Spleen (tissue), 11 donors: ENCODE data around the gene HPSE2. TPM values are rescaled to one million over a fixed set of nuclear protein-coding genes. Genes with fewer than 3 reads are reported as not detected.

Source experiments
- DNase-seq: peaks from one replicate; pipeline ENCODE4 v3.0.0-alpha.2; 2020
- H3K27ac ChIP-seq, 8 donors: fragments of 200-600 bp; sonication (generic) in 7 of 8; 1 replicate in 4 of 8; 2 replicates in 4 of 8; pipeline versions ENCODE4 v1.5.0 to v1.8.0; 2016 to 2021; ENCODE audit warnings: inconsistent platforms in 4 of 8, mild to moderate bottlenecking in 4 of 8, moderate library complexity in 1 of 8
- H3K27me3 ChIP-seq, 7 donors: fragments of 200-600 bp; sonication (generic) in 6 of 7; replicated peaks in 1 of 7; 1 replicate in 4 of 7; 2 replicates in 3 of 7; pipeline versions ENCODE4 v1.5.0 to v1.8.0; 2016 to 2021; ENCODE audit warnings: inconsistent platforms in 3 of 7, mild to moderate bottlenecking in 1 of 7
- H3K36me3 ChIP-seq, 6 donors: fragments of 200-600 bp; sonication (generic) in 5 of 6; 1 replicate in 4 of 6; 2 replicates in 2 of 6; pipeline versions ENCODE4 v1.5.0 to v1.8.0; 2016 to 2021; ENCODE audit warnings: inconsistent platforms in 2 of 6
- H3K4me1 ChIP-seq, 6 donors: fragments of 200-600 bp; sonication (generic) in 5 of 6; 1 replicate in 3 of 6; 2 replicates in 3 of 6; pipeline versions ENCODE4 v1.5.0 to v1.8.0; 2016 to 2021; ENCODE audit warnings: inconsistent platforms in 3 of 6
- H3K4me3 ChIP-seq, 8 donors: fragments of 200-600 bp; sonication (generic) in 7 of 8; 1 replicate in 4 of 8; 2 replicates in 4 of 8; pipeline versions ENCODE4 v1.5.0 to v1.8.0; 2016 to 2021; ENCODE audit warnings: inconsistent platforms in 4 of 8, mild to moderate bottlenecking in 4 of 8, moderate library complexity in 2 of 8
- H3K9me3 ChIP-seq, 8 donors: fragments of 200-600 bp; sonication (generic) in 7 of 8; 1 replicate in 4 of 8; 2 replicates in 4 of 8; pipeline versions ENCODE4 v1.5.0 to v1.8.0; 2016 to 2021; ENCODE audit warnings: inconsistent platforms in 4 of 8
- CTCF ChIP-seq, 11 experiments: fragments of 200-600 bp in 7 of 11; fragments of 450-650 bp in 4 of 11; sonication (generic) in 4 of 11; IDR thresholded peaks in 8 of 11; conservative IDR thresholded peaks in 3 of 11; 1 replicate in 7 of 11; 2 replicates in 4 of 11; pipeline versions ENCODE4 v1.4.0 to v1.8.0; 2016 to 2021; ENCODE audit warnings: antibody characterized with exemption in 11 of 11, inconsistent platforms in 4 of 11, mild to moderate bottlenecking in 1 of 11
- POLR2A ChIP-seq, 3 donors: fragments of 450-650 bp; IDR thresholded peaks; one replicate each; pipeline ENCODE4 v1.5.1; 2017; ENCODE audit warnings: antibody characterized with exemption in 3 of 3, mild to moderate bottlenecking in 1 of 3
- POLR2AphosphoS5 ChIP-seq, 3 donors: sonication (generic); formaldehyde crosslinking; IDR thresholded peaks; one replicate each; pipeline ENCODE4 v1.5.1; 2017; ENCODE audit warnings: antibody characterized with exemption in 3 of 3
- WGBS, 5 donors: extraction: QIAGEN DNeasy Blood & Tissue Kit in 3 of 5; methylation state at CpG; one replicate each; pipeline versions ENCODE4 v1.1.5 to v1.1.7; 2013 to 2018; 5-methylcytosine and 5-hydroxymethylcytosine counted together
- intact Hi-C: fragments of 100-400 bp; cut with DNase I; formaldehyde crosslinking; loops from one replicate; pipeline ENCODE4 v1.15.0; 2023; ENCODE audit warnings: low total_unique reads
- polyA plus RNA-seq, 3 donors: library from polyadenylated mRNA; stranded (reverse); fragments of 200-250 nt; gene quantifications; one replicate each; pipeline ENCODE4 v1.2.1, GENCODE V29; 2013
- total RNA-seq, 7 donors: library from RNA; depleted of rRNA in 3 of 7; stranded (reverse); fragments of >200 nt in 3 of 7; fragmentation: NEBNext Ultra II Directional in 4 of 7; extraction: Animal tissue kit (Norgen Biotek cat#: 25700) in 4 of 7; gene quantifications; one replicate each; pipeline versions ENCODE4 v1.1.0 to v1.2.1, GENCODE V29; 2016 to 2021
- donor health status: healthy with polysubstance abuse.
- donor health status: DM: no; HTN: no; CAD: no; lungs with moderate emphysema.
- donor health status: DM: no; HTN: no; CAD: no.
- donor health status: Bipolar disorder and iron deficiency.
- donor health status: healthy.
- donor health status: DM: no; HTN: no; CAD: no.
- donor health status: DM: yes; HTN: yes; CAD: no.

Gene HPSE2
- total and polyA plus RNA-seq, 10 donors, result 0.02 to 0.64 (median 0.03) TPM; not detected in 5

GRCh38 chr10:98832196-98832595 is 403.5 kb downstream of the HPSE2 start:
- intact Hi-C loops, result no loop called here
- Histone ChIP-seq H3K27me3 (no peaks in the 10 kb centered on the region), H3K4me1 (no peaks in the 10 kb centered on the region), H3K9me3 (no peaks in the 10 kb centered on the region), H3K27ac (no peak overlapping the region), H3K4me3 (no peak overlapping the region), H3K36me3 (no peaks in the 10 kb centered on the region)
- TF ChIP-seq POLR2AphosphoS5 (IDR thresholded peaks at IDR 0.05) (no peak), CTCF (IDR thresholded peaks at IDR 0.05 in 8 of 11, conservative IDR thresholded peaks at IDR 0.05 in 3 of 11) (no peak), POLR2A (IDR thresholded peaks at IDR 0.05) (no peak)
- WGBS, 5 donors, result 56 to 64% (median 57%) methylated on average over 3 of the region's 3 CpGs
- no peak for DNase-seq

DNA sequence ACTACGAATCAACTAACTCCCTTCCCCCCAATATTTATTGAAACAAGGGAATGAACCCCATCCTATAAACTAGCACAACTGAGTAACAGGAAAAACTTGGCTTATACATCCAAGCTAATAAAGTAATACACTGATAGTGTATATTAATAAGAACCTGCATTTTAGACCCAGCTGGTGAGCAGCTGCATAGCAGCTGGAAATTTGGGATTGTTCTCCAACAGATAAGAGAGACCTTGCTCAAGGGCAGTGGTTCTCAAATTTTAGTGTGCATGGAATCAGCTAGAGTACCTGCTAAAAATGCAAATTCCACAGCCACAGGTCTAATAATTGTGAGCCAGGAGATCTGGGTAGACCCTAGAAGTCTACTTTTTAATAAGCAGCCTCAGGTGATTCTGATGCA is 404.3 kb downstream of the HPSE2 start:
- no peaks in the 10 kb centered on the region for H3K9me3 ChIP-seq
- no peak for TF ChIP-seq CTCF (IDR thresholded peaks at IDR 0.05 in 8 of 11, conservative IDR thresholded peaks at IDR 0.05 in 3 of 11)
- TF ChIP-seq POLR2AphosphoS5 (IDR thresholded peaks at IDR 0.05), result no peak
- no peak for TF ChIP-seq POLR2A (IDR thresholded peaks at IDR 0.05)
- DNase-seq, result no peak
- H3K4me3 ChIP-seq, result no peak overlapping the region
- intact Hi-C loops, result no loop called here
- no peaks in the 10 kb centered on the region for H3K4me1 ChIP-seq
- no peaks in the 10 kb centered on the region for H3K27me3 ChIP-seq
- H3K27ac ChIP-seq, result no peak overlapping the region
- H3K36me3 ChIP-seq, result no peaks in the 10 kb centered on the region
- WGBS, 5 donors, result 66 to 93% (median 74%) methylated on average over 1 of the region's 1 CpG

DNA sequence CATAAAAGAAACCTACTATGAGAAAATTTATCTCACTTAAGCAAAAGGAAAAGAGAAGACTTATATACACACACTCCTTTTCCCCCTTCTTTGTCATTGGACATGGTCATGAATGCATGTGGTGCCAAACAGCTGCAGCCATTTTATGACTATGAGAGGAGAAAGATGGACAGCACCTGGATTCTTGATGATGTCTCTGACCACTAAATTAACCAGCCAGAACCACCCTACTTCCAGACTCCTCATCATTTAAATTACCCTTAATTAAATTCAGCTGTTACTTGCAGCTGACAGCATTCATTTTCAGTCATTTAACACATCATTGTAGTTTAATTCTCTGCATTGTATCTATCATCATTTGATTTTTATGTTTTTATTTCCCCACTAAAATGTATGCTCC is 409.9 kb downstream of the HPSE2 start:
- TF ChIP-seq POLR2AphosphoS5 (IDR thresholded peaks at IDR 0.05), result no peak
- no peak for TF ChIP-seq POLR2A (IDR thresholded peaks at IDR 0.05)
- TF ChIP-seq CTCF (IDR thresholded peaks at IDR 0.05 in 8 of 11, conservative IDR thresholded peaks at IDR 0.05 in 3 of 11), result no peak
- H3K4me1 ChIP-seq, result no peaks in the 10 kb centered on the region
- DNase-seq, result no peak
- H3K27ac ChIP-seq, result no peak overlapping the region
- no peaks in the 10 kb centered on the region for H3K27me3 ChIP-seq
- no peaks in the 10 kb centered on the region for H3K9me3 ChIP-seq
- H3K36me3 ChIP-seq, result no peaks in the 10 kb centered on the region
- H3K4me3 ChIP-seq, result no peak overlapping the region
- intact Hi-C loops, result no loop called here

GRCh38 chr10:98817396-98817795 is 418.3 kb downstream of the HPSE2 start:
- Histone ChIP-seq H3K27me3 (no peaks in the 10 kb centered on the region), H3K27ac (no peak overlapping the region), H3K4me1 (no peaks in the 10 kb centered on the region), H3K36me3 (no peaks in the 10 kb centered on the region), H3K4me3 (no peak overlapping the region), H3K9me3 (no peaks in the 10 kb centered on the region)
- TF ChIP-seq CTCF (IDR thresholded peaks at IDR 0.05 in 8 of 11, conservative IDR thresholded peaks at IDR 0.05 in 3 of 11) (no peak), POLR2AphosphoS5 (IDR thresholded peaks at IDR 0.05) (no peak), POLR2A (IDR thresholded peaks at IDR 0.05) (no peak)
- DNase-seq, result no peak
- intact Hi-C loops, result no loop called here
- WGBS, 5 donors, result 84 to 90% (median 86%) methylated on average over 3 of the region's 3 CpGs
